Forelimb muscle (tissue), 1 donor: ENCODE results near the gene SPOCK1. TPM values are rescaled to one million over a fixed set of nuclear protein-coding genes. Genes with fewer than 3 reads are reported as not detected.

Source experiments
- DNase-seq: peaks from one replicate; pipeline ENCODE4 v3.0.0-alpha.2; 2013; ENCODE audit warnings: low read depth
- polyA plus RNA-seq: library from polyadenylated mRNA; unstranded; fragments of 120-200 nt; gene quantifications from one replicate; pipeline ENCODE4 v1.2.1, GENCODE V29; 2013; ENCODE audit not compliant: insufficient read length

Gene SPOCK1
- polyA plus RNA-seq, 1 donor: 3.4 TPM

GRCh38 chr5:137199966-137200365 lies 299.2 kb downstream of the SPOCK1 start:
- DNase-seq: no peak

DNA sequence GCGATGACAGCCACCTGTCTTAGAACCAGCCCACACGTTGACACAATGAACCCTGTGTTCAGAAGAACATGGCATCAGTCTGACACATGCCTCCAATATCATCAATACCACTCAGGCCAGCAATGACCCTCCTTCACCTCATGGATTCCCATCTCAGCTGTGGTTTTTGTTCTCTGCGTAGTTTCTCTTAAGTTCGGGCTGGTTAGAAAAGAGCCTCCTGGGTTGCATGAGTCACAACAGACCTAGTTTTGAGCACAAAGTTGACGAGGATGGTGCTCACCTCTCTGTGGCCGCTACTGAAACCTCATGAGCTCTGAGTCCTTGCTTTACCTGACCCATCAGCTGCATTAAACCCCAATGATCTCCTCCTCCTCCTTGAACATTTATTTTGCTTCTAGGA lies 299.9 kb downstream of the SPOCK1 start:
- DNase-seq: no peak

DNA sequence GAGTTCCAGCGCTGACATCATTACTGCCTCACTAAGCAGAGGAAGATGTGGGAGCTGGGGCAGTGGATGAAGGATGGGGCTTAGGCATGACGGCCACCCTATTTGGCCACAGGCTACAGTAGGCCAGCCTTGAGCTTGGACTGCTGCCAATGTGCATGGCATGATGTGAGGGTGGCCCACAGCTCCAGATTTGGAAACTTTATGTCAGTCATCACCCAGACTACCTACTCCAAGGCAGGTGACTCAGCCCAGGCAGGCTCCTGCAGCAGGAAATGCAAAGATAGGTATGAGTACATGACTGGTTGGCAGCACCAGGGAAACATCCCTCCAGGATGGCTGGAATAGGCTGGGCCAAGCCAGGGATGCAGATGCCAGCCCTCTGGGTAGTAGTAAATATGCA lies 303.6 kb downstream of the SPOCK1 start:
- DNase-seq: no peak

DNA sequence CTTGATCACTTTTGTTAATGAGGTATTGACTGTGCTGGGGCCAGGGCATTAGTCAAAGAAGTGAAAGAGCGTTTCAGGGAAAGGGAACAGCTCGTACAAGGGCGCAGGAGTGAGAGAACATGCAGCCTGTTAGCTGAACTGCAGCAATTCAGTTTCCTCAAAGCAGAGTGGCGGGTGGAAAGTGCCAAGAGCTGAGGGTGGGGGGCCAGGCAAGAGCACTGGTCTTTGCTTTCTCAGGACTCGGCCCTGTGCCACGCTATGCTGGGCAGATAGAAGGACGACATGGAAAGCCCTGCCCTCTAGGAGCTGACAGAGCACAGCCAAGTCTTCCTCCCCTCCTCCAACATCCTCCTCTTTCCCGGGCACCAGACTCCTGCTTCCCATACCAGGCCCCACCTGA lies 304.8 kb downstream of the SPOCK1 start:
- no peak for DNase-seq

DNA sequence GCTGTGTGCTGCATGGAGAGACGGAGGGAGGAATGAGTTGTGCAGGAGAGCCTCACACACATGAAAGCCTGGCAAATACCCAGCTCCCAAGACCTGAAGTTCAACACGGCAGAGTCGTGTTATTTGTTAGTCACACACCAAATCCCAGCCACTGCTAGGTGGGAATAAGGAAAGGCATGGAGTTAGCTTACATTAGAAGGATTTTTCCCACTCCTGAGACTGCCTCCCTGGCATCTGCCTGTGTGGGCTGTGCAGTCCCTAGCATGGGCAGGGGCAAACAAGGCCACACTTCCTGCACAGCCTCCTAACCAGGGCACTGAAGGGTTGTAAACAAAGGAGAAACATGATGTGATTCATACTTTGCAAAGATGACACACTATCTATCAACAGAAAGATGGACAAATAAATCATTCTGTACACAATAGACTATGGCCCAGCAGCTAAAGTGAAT lies 306.8 kb downstream of the SPOCK1 start:
- no peak for DNase-seq

- no peak for DNase-seq
Measured at GRCh38 chr5:137191179-137191578, 307.9 kb downstream of the SPOCK1 start.

- no peak for DNase-seq
Measured at GRCh38 chr5:137190441-137190840, 308.7 kb downstream of the SPOCK1 start.

DNA sequence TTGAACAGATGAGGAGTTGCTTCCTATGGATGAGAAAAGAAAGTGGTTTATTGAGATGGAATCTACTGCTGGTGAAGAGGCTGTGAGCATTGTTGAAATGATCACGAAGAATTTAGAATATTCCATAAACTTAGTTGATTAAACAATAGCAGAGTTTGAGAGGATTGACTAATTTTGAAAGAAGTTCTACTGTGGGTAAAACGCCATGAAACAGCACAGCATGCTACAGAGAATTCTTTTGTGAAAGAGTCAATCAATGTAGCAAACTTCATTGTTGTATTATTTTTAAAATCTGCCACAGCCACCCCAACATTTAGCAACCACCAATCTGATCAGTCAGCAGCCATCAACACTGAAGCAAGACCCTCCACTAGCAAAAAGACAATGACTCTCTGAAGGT lies 309.1 kb downstream of the SPOCK1 start:
- no peak for DNase-seq

GRCh38 chr5:137188566-137188965 lies 310.6 kb downstream of the SPOCK1 start:
- no peak for DNase-seq

GRCh38 chr5:137186759-137187461 lies 312.2 kb downstream of the SPOCK1 start:
- no peak for DNase-seq

- no peak for DNase-seq
Measured at GRCh38 chr5:137185193-137185592, 313.9 kb downstream of the SPOCK1 start.

DNA sequence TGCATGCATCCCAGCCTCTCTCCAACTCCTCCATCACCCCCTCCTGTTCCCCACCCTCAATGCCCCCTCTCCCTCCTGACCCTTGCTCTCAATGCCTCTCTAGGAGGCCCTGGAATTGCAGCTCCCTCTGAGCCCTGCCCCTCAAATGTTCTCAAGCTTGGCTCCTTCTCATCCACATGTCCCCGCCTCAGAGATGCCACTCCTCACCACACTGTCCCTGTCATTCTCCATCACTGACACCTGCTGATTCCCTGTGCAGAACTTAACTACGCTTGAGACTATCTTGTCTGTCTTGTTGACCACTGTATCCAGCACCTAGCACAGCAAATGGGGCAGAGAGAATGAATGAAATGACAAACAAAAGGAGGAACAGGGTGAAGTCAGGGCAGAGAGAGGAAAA lies 314.4 kb downstream of the SPOCK1 start:
- DNase-seq: no peak

DNA sequence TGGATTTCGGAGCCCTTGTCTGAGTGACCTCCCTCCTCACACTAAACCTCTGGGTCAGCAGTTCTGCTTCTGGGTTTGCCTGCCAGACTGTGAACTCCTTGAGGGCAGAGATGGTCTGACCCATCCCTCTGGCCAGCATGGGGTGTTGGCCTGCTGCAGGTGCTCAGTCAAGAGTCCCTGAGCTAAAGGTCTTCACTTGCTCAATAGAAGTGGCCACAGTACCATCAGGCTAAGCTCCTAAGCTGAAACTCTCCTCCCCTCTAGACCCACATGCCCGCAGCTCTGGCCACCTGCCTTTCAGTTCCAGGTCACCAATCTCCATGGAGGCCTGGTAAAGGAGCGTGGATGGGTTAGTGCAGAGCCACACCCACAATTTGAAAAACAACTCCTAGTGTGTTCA lies 316.6 kb downstream of the SPOCK1 start:
- DNase-seq: no peak

DNA sequence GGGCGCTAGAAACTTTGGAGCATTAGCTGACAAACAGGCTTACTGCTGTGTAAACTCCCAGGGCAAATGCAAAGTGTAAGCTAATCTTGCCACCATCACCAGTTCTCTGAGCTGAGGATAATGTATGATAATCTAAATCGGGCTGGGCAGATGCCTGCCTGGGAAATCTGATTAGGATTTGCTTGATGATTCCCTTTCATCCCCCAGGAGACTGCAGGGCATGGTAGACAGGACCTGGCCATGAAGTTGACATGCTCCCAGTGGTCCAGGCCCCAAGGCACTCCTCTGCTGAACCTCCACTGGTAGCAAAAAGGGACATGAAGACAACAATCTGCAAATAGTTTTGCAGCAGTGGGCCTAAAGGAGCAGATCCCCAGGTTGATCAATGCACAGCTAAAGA lies 317.5 kb downstream of the SPOCK1 start:
- no peak for DNase-seq

- DNase-seq: no peak
Measured at GRCh38 chr5:137179203-137179602, 319.9 kb downstream of the SPOCK1 start.

GRCh38 chr5:137176609-137177008 lies 322.5 kb downstream of the SPOCK1 start:
- no peak for DNase-seq

DNA sequence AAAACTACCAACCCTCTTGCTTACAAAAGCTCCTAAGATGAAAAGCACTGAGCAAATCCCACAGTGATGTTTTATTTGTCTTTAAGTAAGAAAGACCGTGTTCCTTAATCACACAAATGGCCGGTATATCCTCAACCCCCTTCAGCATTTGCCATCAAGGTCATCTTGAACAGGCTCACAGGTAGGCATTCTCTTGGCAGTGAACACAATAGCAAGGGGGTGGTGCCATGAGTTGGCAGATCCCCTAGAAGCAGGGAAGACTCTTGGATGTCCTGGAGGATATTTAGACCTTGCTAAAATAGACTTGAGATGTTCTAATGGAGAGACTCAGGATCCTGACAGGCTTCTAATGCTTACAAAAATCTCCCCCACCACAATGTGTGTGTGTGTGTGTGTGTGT lies 323.0 kb downstream of the SPOCK1 start:
- DNase-seq: no peak

DNA sequence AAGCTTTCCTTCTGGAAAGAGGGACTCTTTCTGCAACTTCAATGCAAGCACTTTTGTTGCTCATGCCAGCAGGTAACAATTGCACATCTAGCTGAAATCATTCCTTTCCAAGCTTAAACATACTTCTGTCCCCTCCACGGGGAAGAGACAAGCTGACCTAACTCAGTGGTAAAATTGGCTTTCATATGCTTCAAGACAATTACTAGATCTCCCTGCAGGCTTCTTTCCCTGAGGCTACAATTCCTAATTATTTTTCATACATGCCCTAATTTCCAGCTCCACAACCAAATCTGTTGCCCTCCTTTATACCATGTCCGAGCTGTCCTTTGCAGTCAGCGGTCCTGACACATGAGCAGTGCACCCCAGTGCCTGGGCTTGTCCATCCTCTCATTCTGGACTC lies 324.9 kb downstream of the SPOCK1 start:
- DNase-seq: no peak

DNA sequence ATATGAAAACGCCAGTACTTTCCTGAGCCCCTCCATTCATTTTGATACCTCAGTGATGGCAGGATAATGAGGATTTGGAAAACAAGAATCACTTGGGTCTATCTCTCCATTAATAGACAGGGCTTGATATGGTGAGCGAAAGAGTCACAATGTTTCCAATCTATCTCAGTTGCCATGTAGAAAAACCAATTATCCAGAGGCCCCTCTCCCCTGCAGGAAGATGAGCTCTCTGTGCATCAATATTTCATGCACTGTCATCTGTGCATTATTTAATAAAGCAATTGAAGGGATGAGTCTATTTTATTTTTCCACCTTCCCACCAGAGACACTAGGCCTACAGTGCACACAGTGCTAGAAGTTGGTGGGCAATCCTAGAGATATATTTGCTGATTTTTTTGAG lies 326.9 kb downstream of the SPOCK1 start:
- no peak for DNase-seq

DNA sequence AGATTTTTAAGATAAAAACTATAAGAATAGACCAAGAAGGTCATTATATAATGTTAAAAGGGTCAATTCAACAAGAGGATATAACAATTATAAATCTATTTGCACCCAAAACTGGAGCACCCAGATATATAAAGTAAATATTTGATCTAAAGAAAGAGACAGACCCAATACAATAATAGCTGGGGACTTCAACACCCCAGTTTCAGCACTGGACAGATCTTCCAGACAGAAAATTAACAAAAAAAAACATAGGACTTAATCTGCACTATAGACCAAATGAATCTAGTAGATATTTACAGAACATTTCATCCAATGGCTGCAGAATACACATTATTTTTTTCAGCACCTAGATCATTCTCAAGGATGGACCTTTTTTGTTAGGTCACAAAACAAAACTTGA lies 331.9 kb downstream of the SPOCK1 start:
- DNase-seq: no peak

- DNase-seq: no peak
Measured at GRCh38 chr5:137164961-137165360, 334.2 kb downstream of the SPOCK1 start.

DNA sequence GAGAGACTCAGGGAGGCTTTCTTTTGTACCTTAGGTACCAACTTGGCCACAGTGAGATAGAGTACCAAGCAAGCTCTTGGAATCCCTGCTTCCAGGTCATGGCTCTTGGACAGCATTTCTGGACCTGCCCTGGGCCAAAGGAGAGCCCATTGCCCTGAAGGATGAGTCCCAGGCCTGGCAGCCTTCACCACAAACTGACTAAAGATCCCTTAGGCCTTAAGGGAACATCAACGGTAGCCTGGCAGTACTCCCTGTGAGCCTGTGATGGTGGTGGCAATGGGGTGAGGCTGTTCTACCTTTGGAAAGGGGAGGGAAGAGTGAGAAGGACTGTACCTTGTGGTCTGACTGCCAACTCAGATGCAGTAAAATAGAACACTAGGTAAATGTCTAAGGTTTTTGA lies 334.6 kb downstream of the SPOCK1 start:
- no peak for DNase-seq

DNA sequence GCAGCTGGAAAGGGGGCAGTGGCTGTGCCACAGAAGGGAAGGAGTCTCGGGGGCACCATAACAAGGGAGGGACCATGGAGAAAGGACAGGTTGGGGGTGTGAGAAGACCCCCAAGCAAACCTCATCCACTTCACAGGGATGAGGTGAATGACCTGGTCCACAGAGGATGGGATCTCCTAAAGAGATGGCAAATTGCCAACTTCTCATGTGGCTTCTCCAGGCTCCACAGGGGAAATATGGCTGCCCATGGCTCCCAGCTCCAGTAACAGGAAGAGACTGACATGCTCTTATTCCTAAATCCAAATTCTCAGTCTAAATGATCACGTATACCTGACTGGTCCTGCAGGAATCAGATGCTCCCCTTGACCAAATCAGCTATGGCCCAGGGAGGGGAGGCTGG lies 340.4 kb downstream of the SPOCK1 start:
- no peak for DNase-seq

DNA sequence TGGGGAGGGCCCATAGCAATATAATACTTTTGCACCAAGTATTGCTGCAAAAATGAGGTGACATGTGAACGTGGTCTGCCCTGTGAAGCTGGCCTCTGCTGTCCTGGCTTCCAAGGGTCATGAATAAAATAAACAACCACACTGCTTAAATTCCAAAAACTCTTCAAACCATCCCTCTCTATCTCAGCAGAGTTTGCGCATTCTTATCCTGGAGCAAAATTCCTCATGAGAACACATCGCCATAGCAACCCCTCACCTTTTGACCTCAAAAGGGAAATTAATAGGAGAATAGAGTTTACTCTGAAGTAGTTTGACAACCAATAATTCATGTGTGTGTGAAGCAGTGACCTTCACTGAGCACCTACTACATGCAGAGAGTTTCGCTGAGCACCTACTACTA lies 342.9 kb downstream of the SPOCK1 start:
- DNase-seq: no peak
